Measurements from ENCODE around the gene MAG.

Gene MAG

GRCh38 chr19:35337097-35337983 is 45.4 kb downstream of the MAG start:
- peaks cover 3% of the 10 kb centered on the region for H3K27me3 ChIP-seq (ENCODE audit: low read depth)
- no peaks in the 10 kb centered on the region for H3K36me3 ChIP-seq (replicated peaks)
- no peaks in the 10 kb centered on the region for H3K4me1 ChIP-seq
- in situ Hi-C loops (cut with MboI; ENCODE audit: low sequenced_read_pairs) = no loop called here
- H3K9me3 ChIP-seq = no peaks in the 10 kb centered on the region
- no peak for DNase-seq (ENCODE audit: low spot score in 2 of 2)
- no peak overlapping the region for H3K4me3 ChIP-seq

DNA sequence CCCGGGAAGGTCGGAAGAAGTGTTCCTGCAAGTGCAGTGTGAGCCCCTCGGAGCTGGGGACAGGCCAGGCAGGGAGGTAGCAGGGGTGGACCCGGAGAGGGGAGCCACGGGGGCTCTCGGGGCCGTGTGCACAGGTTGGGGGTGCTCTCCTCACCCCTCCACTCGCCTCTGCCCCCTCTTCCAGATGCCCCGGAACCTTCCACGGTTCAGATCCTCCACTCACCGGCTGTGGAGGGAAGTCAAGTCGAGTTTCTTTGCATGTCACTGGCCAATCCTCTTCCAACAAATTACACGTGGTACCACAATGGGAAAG is 46.0 kb downstream of the MAG start:
- H3K4me3 ChIP-seq = no peak overlapping the region
- no peaks in the 10 kb centered on the region for H3K4me1 ChIP-seq
- in situ Hi-C loops (cut with MboI; ENCODE audit: low sequenced_read_pairs) = no loop called here
- no peaks in the 10 kb centered on the region for H3K9me3 ChIP-seq
- peaks cover 3% of the 10 kb centered on the region for H3K27me3 ChIP-seq (ENCODE audit: low read depth)
- no peaks in the 10 kb centered on the region for H3K36me3 ChIP-seq (replicated peaks)
- DNase-seq (ENCODE audit: low spot score in 2 of 2) = no peak

- no peaks in the 10 kb centered on the region for H3K4me1 ChIP-seq
- no peaks in the 10 kb centered on the region for H3K36me3 ChIP-seq (replicated peaks)
- no peak for DNase-seq (ENCODE audit: low spot score in 2 of 2)
- H3K4me3 ChIP-seq = no peak overlapping the region
- no peaks in the 10 kb centered on the region for H3K9me3 ChIP-seq
- in situ Hi-C loops (cut with MboI; ENCODE audit: low sequenced_read_pairs) = no loop called here
- H3K27me3 ChIP-seq (ENCODE audit: low read depth) = peaks cover 9% of the 10 kb centered on the region
Observed at GRCh38 chr19:35340431-35340830, 48.5 kb downstream of the MAG start.

DNA sequence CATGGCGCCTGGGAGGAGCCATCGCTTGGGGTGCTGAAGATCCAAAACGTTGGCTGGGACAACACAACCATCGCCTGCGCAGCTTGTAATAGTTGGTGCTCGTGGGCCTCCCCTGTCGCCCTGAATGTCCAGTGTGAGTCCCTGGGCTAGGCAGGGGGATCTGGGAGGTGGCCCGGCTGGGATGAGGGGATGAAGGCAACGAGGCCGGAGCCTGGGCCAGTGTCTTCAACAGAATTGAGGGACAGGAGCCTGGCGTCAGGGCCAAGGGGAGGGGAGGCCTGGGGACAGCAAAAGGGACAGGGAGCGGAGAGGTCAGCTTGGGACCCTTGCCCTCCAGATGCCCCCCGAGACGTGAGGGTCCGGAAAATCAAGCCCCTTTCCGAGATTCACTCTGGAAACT is 49.0 kb downstream of the MAG start:
- in situ Hi-C loops (cut with MboI; ENCODE audit: low sequenced_read_pairs) = no loop called here
- peaks cover 14% of the 10 kb centered on the region for H3K27me3 ChIP-seq (ENCODE audit: low read depth)

DNA sequence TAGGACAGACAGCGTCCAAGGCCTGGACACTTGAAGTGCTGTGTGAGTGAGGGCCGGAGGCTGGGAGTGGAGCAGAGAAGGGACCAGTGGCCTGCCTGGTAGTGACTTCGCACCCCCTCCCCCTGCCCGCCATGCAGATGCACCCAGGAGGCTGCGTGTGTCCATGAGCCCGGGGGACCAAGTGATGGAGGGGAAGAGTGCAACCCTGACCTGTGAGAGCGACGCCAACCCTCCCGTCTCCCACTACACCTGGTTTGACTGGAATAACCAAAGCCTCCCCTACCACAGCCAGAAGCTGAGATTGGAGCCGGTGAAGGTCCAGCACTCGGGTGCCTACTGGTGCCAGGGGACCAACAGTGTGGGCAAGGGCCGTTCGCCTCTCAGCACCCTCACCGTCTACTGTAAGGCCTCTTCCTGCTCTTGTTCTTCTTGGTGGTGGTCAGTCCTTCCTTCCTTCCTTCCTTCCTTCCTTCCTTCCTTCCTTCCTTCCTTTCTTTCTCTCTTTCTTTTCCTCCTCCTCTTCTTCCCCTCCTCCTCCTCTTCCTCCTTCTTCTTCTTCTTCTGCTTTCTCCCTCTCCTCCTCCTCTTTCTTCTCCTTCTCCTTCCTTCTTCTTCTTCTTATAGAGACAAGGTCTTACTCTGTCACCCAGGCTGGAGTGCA is 49.7 kb downstream of the MAG start:
- no peak overlapping the region for H3K4me3 ChIP-seq
- peaks cover 21% of the 10 kb centered on the region for H3K27me3 ChIP-seq (ENCODE audit: low read depth)
- no peak for DNase-seq (ENCODE audit: low spot score in 2 of 2)
- in situ Hi-C loops (cut with MboI; ENCODE audit: low sequenced_read_pairs) = no loop called here
- no peaks in the 10 kb centered on the region for H3K9me3 ChIP-seq
- H3K36me3 ChIP-seq (replicated peaks) = no peaks in the 10 kb centered on the region
- H3K4me1 ChIP-seq = no peaks in the 10 kb centered on the region

More for the DNA sequence above, 49.0 kb downstream of the MAG start:
- H3K36me3 ChIP-seq (replicated peaks) = no peaks in the 10 kb centered on the region
- DNase-seq (ENCODE audit: low spot score in 2 of 2) = no peak
- H3K4me1 ChIP-seq = no peaks in the 10 kb centered on the region
- no peaks in the 10 kb centered on the region for H3K9me3 ChIP-seq
- no peak overlapping the region for H3K4me3 ChIP-seq

DNA sequence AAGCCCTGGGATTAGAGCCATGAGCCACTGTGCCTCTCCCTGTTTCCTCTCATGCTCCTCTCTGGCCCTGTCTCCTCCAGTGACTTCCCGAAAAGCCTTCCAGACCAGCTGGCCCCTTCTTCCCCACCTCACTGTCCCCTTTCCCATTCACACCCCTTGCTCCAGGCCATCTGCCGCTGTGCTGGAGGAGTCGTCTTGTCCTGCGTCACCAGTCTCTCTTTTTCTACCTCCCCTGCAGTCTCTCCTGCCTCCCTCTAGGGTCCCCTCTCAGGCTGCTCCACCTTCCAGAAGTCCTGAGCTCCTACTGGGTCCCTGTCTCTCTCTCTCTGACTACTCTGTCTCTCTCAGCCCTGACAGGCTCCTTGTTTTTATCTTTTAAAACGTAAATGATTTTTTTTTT is 50.5 kb downstream of the MAG start:
- in situ Hi-C loops (cut with MboI; ENCODE audit: low sequenced_read_pairs) = no loop called here
- DNase-seq (ENCODE audit: low spot score in 2 of 2) = no peak

GRCh38 chr19:35344511-35345031 is 52.6 kb downstream of the MAG start:
- peaks cover 33% of the 10 kb centered on the region for H3K27me3 ChIP-seq (ENCODE audit: low read depth)
- no peak for DNase-seq (ENCODE audit: low spot score in 2 of 2)
- no peak overlapping the region for H3K4me3 ChIP-seq
- H3K9me3 ChIP-seq = no peaks in the 10 kb centered on the region
- no peaks in the 10 kb centered on the region for H3K36me3 ChIP-seq (replicated peaks)
- no peaks in the 10 kb centered on the region for H3K4me1 ChIP-seq
- in situ Hi-C loops (cut with MboI; ENCODE audit: low sequenced_read_pairs) = no loop called here

More for the DNA sequence above, 50.5 kb downstream of the MAG start:
- H3K4me1 ChIP-seq = no peaks in the 10 kb centered on the region
- H3K4me3 ChIP-seq = no peak overlapping the region
- H3K27me3 ChIP-seq (ENCODE audit: low read depth) = peaks cover 28% of the 10 kb centered on the region
- H3K36me3 ChIP-seq (replicated peaks) = no peaks in the 10 kb centered on the region
- no peaks in the 10 kb centered on the region for H3K9me3 ChIP-seq

DNA sequence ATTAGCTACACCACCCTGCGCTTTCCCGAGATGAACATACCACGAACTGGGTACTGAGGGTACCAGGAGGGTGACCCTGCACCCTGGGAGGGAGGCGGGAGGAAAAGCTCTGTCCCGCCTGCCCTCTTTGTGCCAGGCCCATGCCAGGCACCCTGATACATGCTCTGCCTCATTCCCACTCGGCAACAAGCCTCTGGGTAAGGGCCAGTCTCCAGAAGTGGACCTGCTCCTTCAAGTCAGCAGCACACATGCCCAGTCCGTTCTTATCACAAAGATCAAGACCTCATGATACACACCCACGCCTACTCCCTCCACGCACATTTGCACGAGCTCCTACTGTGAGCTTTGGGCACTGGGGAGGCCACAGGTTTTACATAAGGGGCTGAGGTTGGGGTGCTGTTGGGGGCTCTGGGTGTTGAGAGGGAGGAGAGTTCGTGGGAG is 53.7 kb downstream of the MAG start:
- Histone ChIP-seq H3K27me3 (ENCODE audit: low read depth) (peaks cover 33% of the 10 kb centered on the region), H3K4me1 (no peaks in the 10 kb centered on the region), H3K4me3 (no peak overlapping the region), H3K36me3 (replicated peaks) (no peaks in the 10 kb centered on the region), H3K9me3 (no peaks in the 10 kb centered on the region)
- in situ Hi-C loops (cut with MboI; ENCODE audit: low sequenced_read_pairs) = no loop called here
- no peak for DNase-seq (ENCODE audit: low spot score in 2 of 2)

DNA sequence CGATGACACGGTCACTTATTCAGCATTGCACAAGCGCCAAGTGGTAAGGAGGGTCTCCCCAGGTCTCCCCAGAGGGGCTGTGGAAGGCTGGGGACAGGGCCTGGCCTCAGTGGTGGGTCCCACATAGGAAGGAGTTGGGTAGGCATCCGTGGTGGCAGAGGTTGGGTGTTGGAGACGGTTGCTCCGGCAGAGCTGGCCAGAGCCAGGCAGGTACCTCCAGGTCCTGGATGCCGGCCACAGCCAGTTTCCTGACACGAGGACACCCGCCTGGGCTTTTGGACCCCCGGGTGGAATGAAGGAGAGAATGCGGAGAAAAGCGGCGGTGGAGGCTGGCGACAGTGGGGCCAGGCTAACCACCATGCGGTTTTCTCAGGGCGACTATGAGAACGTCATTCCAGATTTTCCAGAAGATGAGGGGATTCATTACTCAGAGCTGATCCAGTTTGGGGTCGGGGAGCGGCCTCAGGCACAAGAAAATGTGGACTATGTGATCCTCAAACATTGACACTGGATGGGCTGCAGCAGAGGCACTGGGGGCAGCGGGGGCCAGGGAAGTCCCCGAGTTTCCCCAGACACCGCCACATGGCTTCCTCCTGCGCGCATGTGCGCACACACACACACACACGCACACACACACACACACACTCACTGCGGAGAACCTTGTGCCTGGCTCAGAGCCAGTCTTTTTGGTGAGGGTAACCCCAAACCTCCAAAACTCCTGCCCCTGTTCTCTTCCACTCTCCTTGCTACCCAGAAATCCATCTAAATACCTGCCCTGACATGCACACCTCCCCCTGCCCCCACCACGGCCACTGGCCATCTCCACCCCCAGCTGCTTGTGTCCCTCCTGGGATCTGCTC is 54.5 kb downstream of the MAG start:
- Histone ChIP-seq H3K36me3 (replicated peaks) (no peaks in the 10 kb centered on the region), H3K4me1 (no peaks in the 10 kb centered on the region), H3K9me3 (no peaks in the 10 kb centered on the region), H3K4me3 (no peak overlapping the region), H3K27me3 (ENCODE audit: low read depth) (peaks cover 33% of the 10 kb centered on the region)
- no peak for DNase-seq (ENCODE audit: low spot score in 2 of 2)
- in situ Hi-C loops (cut with MboI; ENCODE audit: low sequenced_read_pairs) = no loop called here

GRCh38 chr19:35347171-35347929 is 55.4 kb downstream of the MAG start, which contains the start of gene FFAR1:
FFAR1 (plus strand) TSS chr19:35347902; CDS start chr19:35351552, 3,650 bp downstream.
- Histone ChIP-seq H3K9me3 (no peaks in the 10 kb centered on the region), H3K4me1 (no peaks in the 10 kb centered on the region), H3K27me3 (ENCODE audit: low read depth) (peaks cover 29% of the 10 kb centered on the region), H3K36me3 (replicated peaks) (no peaks in the 10 kb centered on the region), H3K4me3 (no peak within 1 kb of the TSS)
- DNase-seq (ENCODE audit: low spot score in 2 of 2) = no peak
- in situ Hi-C loops (cut with MboI; ENCODE audit: low sequenced_read_pairs) = no loop called here

GRCh38 chr19:35347930-35348298 is 56.0 kb downstream of the MAG start:
- DNase-seq (ENCODE audit: low spot score in 2 of 2) = no peak
- H3K4me3 ChIP-seq = no peak overlapping the region
- in situ Hi-C loops (cut with MboI; ENCODE audit: low sequenced_read_pairs) = no loop called here
- H3K4me1 ChIP-seq = no peaks in the 10 kb centered on the region
- peaks cover 29% of the 10 kb centered on the region for H3K27me3 ChIP-seq (ENCODE audit: low read depth)
- no peaks in the 10 kb centered on the region for H3K36me3 ChIP-seq (replicated peaks)
- H3K9me3 ChIP-seq = no peaks in the 10 kb centered on the region

DNA sequence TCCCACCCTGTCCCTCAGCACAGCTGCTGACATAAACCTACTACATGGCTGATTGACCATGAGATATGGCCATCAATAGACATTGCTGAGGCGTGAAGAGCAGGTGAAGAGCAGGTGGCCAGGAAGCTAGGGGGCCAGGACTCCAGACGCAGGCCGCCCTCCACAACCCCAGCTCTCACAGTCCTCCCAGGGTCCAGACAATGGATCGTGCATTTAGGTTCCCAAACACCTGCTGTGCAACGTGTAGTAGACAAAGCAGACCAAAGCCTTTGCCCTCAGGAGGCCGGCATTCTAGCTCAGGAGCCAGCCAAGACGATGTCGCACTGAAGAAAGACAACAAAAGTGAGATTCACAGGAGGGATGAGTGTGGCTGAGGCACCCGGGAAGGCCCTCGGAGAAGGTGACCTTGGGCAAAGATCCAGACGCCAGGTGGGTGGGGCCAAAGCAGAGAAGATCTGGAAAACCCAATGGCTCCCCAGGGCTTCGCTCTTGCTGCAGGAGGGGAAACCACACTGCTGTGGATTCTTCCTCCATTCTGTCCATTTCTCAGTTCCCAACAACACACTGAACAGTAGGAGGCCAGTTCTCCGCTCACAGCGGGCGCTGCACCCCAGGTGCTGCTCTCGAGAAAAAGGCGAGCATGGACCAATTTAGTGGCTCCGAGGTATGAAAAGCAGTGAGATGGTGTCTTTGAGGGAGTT is 57.1 kb downstream of the MAG start:
- no peaks in the 10 kb centered on the region for H3K36me3 ChIP-seq (replicated peaks)
- in situ Hi-C loops (cut with MboI; ENCODE audit: low sequenced_read_pairs) = no loop called here
- DNase-seq (ENCODE audit: low spot score in 2 of 2) = no peak
- H3K4me3 ChIP-seq = no peak overlapping the region
- no peaks in the 10 kb centered on the region for H3K9me3 ChIP-seq
- no peaks in the 10 kb centered on the region for H3K4me1 ChIP-seq
- H3K27me3 ChIP-seq (ENCODE audit: low read depth) = peaks cover 34% of the 10 kb centered on the region
